GM18507 (cell line): ENCODE measurements around the gene CCSER1.
"Not testable (repeated sequence)": the region's sequence is repeated elsewhere in the genome, so short reads cannot be mapped to it uniquely, and the experiment has no call there.

ENCODE experiments used
- DNase-seq: peaks from one replicate; pipeline ENCODE4 v3.0.0; 2011; ENCODE audit warnings: low read depth; ENCODE audit not compliant: insufficient read length; ENCODE audit errors: extremely low spot score
- FAIRE-seq: peaks from 2 replicates; lab custom pipeline; 2011; peaks lifted over from hg19 to GRCh38; lab: Jason Lieb, UNC

The CCSER1 gene

GRCh38 chr4:90254357-90254756, 127.2 kb downstream of the CCSER1 start:
- DNase-seq = no peak
- no peak for FAIRE-seq

- DNase-seq (no peak), FAIRE-seq (no peak)
These were observed 147.0 kb downstream of the CCSER1 start for GRCh38 chr4:90274175-90274574.

GRCh38 chr4:90280954-90281353, 153.8 kb downstream of the CCSER1 start:
- DNase-seq (no peak), FAIRE-seq (no peak)

- DNase-seq = no peak
- FAIRE-seq = no peak
These were observed 154.6 kb downstream of the CCSER1 start for GRCh38 chr4:90281541-90282355.

GRCh38 chr4:90290345-90290744, 163.2 kb downstream of the CCSER1 start:
- no peak for FAIRE-seq

GRCh38 chr4:90292438-90292837, 165.2 kb downstream of the CCSER1 start:
- FAIRE-seq (no peak), DNase-seq (no peak)

More at GRCh38 chr4:90290345-90290744, 163.2 kb downstream of the CCSER1 start:
- DNase-seq = no peak

- FAIRE-seq (no peak), DNase-seq (no peak)
These were observed 166.1 kb downstream of the CCSER1 start for GRCh38 chr4:90293320-90293719.

GRCh38 chr4:90299373-90299772, 172.2 kb downstream of the CCSER1 start:
- DNase-seq = no peak
- no peak for FAIRE-seq

- no peak for DNase-seq
- FAIRE-seq = no peak
These were observed 179.6 kb downstream of the CCSER1 start for GRCh38 chr4:90306810-90307209.

GRCh38 chr4:90317140-90317539, 189.9 kb downstream of the CCSER1 start:
- FAIRE-seq = not testable (repeated sequence)

GRCh38 chr4:90317785-90318184, 190.6 kb downstream of the CCSER1 start:
- FAIRE-seq (no peak), DNase-seq (no peak)

More at GRCh38 chr4:90317140-90317539, 189.9 kb downstream of the CCSER1 start:
- DNase-seq = not testable (repeated sequence)

GRCh38 chr4:90318193-90318592, 191.0 kb downstream of the CCSER1 start:
- no peak for DNase-seq
- no peak for FAIRE-seq

- FAIRE-seq (no peak), DNase-seq (no peak)
These were observed 201.4 kb downstream of the CCSER1 start for GRCh38 chr4:90328558-90328957.

GRCh38 chr4:90330546-90330945, 203.4 kb downstream of the CCSER1 start:
- no peak for FAIRE-seq
- no peak for DNase-seq

- FAIRE-seq (no peak), DNase-seq (no peak)
These were observed 218.5 kb downstream of the CCSER1 start for GRCh38 chr4:90345549-90346215.

- DNase-seq (no peak), FAIRE-seq (no peak)
These were observed 222.4 kb downstream of the CCSER1 start for GRCh38 chr4:90349636-90350035.

- FAIRE-seq (peak; percentile 50), DNase-seq (no peak)
These were observed 230.0 kb downstream of the CCSER1 start for GRCh38 chr4:90357117-90357710.

- no peak for FAIRE-seq
- DNase-seq = no peak
These were observed 247.9 kb downstream of the CCSER1 start for GRCh38 chr4:90375081-90375480.

GRCh38 chr4:90393215-90393614, 266.0 kb downstream of the CCSER1 start:
- FAIRE-seq (no peak), DNase-seq (no peak)

- FAIRE-seq (no peak), DNase-seq (no peak)
These were observed 276.6 kb downstream of the CCSER1 start for GRCh38 chr4:90403781-90404180.
